ENCODE measurements around the gene SKP2.

GRCh38 chr5:36177715-36178523, 26.0 kb downstream of the SKP2 start:
- TF ChIP-seq CTCF (IDR thresholded peaks at IDR 0.05) (peak in 6 of 7 experiments; percentile 47 to 68 (median 62)), POLR2A (IDR thresholded peaks at IDR 0.05) (no peak)
